GM18951 (cell line): Measurements from ENCODE around the gene TRAPPC6A.

Source experiments
- POLR2A ChIP-seq: IDR thresholded peaks from 4 replicates; pipeline ENCODE4 v1.6.1; 2011; ENCODE audit warnings: mild to moderate bottlenecking; ENCODE audit not compliant: insufficient read length, insufficient read depth; ENCODE audit errors: extremely low read depth
- in situ Hi-C: fragments of 300-500 bp; cut with MboI; formaldehyde crosslinking; loops from one replicate; pipeline ENCODE4 v1.12.0; 2022; ENCODE audit warnings: low sequenced_read_pairs, mixed read lengths, inconsistent platforms; ENCODE audit not compliant: unreplicated experiment

Gene TRAPPC6A

GRCh38 chr19:45205810-45206209 is 27.8 kb upstream of the TRAPPC6A start:
- in situ Hi-C loops: no loop called here
- TF ChIP-seq POLR2A: no peak

- in situ Hi-C loops: no loop called here
- TF ChIP-seq POLR2A: no peak
Observed at GRCh38 chr19:45202637-45203036, 24.6 kb upstream of the TRAPPC6A start.

GRCh38 chr19:45200568-45200967 is 22.5 kb upstream of the TRAPPC6A start:
- no peak for TF ChIP-seq POLR2A
- in situ Hi-C loops: no loop called here

- in situ Hi-C loops: no loop called here
- no peak for TF ChIP-seq POLR2A
Observed at GRCh38 chr19:45195764-45196163, 17.7 kb upstream of the TRAPPC6A start.

- in situ Hi-C loops: no loop called here
- no peak for TF ChIP-seq POLR2A
Observed at GRCh38 chr19:45191375-45191774, 13.3 kb upstream of the TRAPPC6A start.

- TF ChIP-seq POLR2A: no peak
- in situ Hi-C loops: no loop called here
Observed at GRCh38 chr19:45189971-45190370, 11.9 kb upstream of the TRAPPC6A start.

- no peak for TF ChIP-seq POLR2A
- in situ Hi-C loops: no loop called here
Observed at GRCh38 chr19:45187421-45188100, 9.5 kb upstream of the TRAPPC6A start.

- no peak for TF ChIP-seq POLR2A
- in situ Hi-C loops: no loop called here
Observed at GRCh38 chr19:45186509-45187334, 8.7 kb upstream of the TRAPPC6A start.

- in situ Hi-C loops: no loop called here
- no peak for TF ChIP-seq POLR2A
Observed at GRCh38 chr19:45184115-45184514, 6.1 kb upstream of the TRAPPC6A start.

GRCh38 chr19:45182758-45183157 is 4.7 kb upstream of the TRAPPC6A start:
- in situ Hi-C loops: no loop called here

GRCh38 chr19:45180936-45181335 is 2.9 kb upstream of the TRAPPC6A start:
- no peak for TF ChIP-seq POLR2A
- in situ Hi-C loops: no loop called here

More at GRCh38 chr19:45182758-45183157, 4.7 kb upstream of the TRAPPC6A start:
- TF ChIP-seq POLR2A: no peak

GRCh38 chr19:45179892-45180370 is 1.9 kb upstream of the TRAPPC6A start:
- no peak for TF ChIP-seq POLR2A
- in situ Hi-C loops: no loop called here

GRCh38 chr19:45179072-45179891 is 1.2 kb upstream of the TRAPPC6A start:
- no peak for TF ChIP-seq POLR2A
- in situ Hi-C loops: no loop called here
